GM12878 (cell line): Measurements from ENCODE around the gene PLCB2. TPM values are rescaled to one million over a fixed set of nuclear protein-coding genes. Genes with fewer than 3 reads are reported as not detected.

Experiments used
- ATAC-seq: fragments of 200-7000 bp; cut with Tn5 transposase; 3 replicates; pipeline ENCODE4 v1.9.1; 2020; ENCODE audit warnings: mild to moderate bottlenecking, moderate library complexity
- BruUV-seq: library from RNA; stranded (reverse); fragments of 400-500 nt; replicated peaks from 2 replicates; lab custom pipeline; 2021; lab: Mats Ljungman, UMichigan
- CTCF ChIA-PET: fragments of 300-600 bp; sonication (Branson Sonifier 250); formaldehyde crosslinking; extraction: SDS; loops from one replicate; lab custom pipeline; 2021; ENCODE audit warnings: inconsistent platforms; lab: Yijun Ruan, JAX
- POLR2A ChIA-PET: fragments of 350-600 bp; formaldehyde crosslinking; extraction: SDS; loops from one replicate; lab custom pipeline; 2021; ENCODE audit warnings: inconsistent platforms; lab: Charles Lee
- RAD21 ChIA-PET: fragments of 300-600 bp; sonication (Branson Sonifier 250); formaldehyde crosslinking; loops from one replicate; lab custom pipeline; 2023; ENCODE audit warnings: antibody characterized with exemption; ENCODE audit not compliant: unreplicated experiment; lab: Charles Lee
- SMC1A ChIA-PET: fragments of 300-600 bp; sonication (Branson Sonifier 250); formaldehyde crosslinking; loops from one replicate; lab custom pipeline; 2023; ENCODE audit not compliant: unreplicated experiment, uncharacterized antibody; lab: Charles Lee
- DNase-seq: peaks from one replicate; pipeline ENCODE4 v3.0.0-alpha.2; 2011; ENCODE audit warnings: low read depth, low spot score
- FAIRE-seq: peaks from 3 replicates; lab custom pipeline; 2011; peaks lifted over from hg19 to GRCh38; lab: Jason Lieb, UNC
- H2AFZ ChIP-seq: 2 replicates; pipeline ENCODE4 v1.6.0; 2011; ENCODE audit warnings: low read depth, low read length, control low read depth; ENCODE audit not compliant: control insufficient read depth
- H3K27ac ChIP-seq: 2 replicates; pipeline ENCODE4 v1.5.1; 2011; ENCODE audit warnings: control low read depth; ENCODE audit not compliant: control insufficient read depth, insufficient read depth
- H3K27me3 ChIP-seq, 2 experiments: replicated peaks in 1 of 2; 2 replicates each; pipeline versions ENCODE4 v1.6.0 to v1.6.1; 2011; ENCODE audit warnings: low read length in 1 of 2; ENCODE audit not compliant: control insufficient read depth in 2 of 2, insufficient read depth in 2 of 2
- H3K36me3 ChIP-seq, 2 experiments: 2 replicates each; pipeline ENCODE4 v1.5.1; 2011; ENCODE audit warnings: low read length in 1 of 2; ENCODE audit not compliant: control insufficient read depth in 2 of 2, insufficient read depth in 2 of 2
- H3K4me1 ChIP-seq: 2 replicates; pipeline ENCODE4 v1.6.1; 2011; ENCODE audit warnings: mild to moderate bottlenecking, low read length, moderate library complexity, mixed read lengths; ENCODE audit not compliant: control insufficient read depth, insufficient read depth
- H3K4me2 ChIP-seq: 2 replicates; pipeline ENCODE4 v1.6.0; 2011; ENCODE audit warnings: control low read depth; ENCODE audit not compliant: control insufficient read depth, insufficient read depth
- H3K4me3 ChIP-seq: fragments of 200-600 bp; sonication (generic); 2 replicates; pipeline ENCODE4 v1.5.1; 2016
- H3K79me2 ChIP-seq: 2 replicates; pipeline ENCODE4 v1.6.0; 2011; ENCODE audit warnings: low read length; ENCODE audit not compliant: control insufficient read depth, insufficient read depth
- H3K9ac ChIP-seq: 2 replicates; pipeline ENCODE4 v1.8.0; 2011; ENCODE audit warnings: low read length, control low read depth, mixed read lengths; ENCODE audit not compliant: control insufficient read depth, insufficient read depth
- H3K9me3 ChIP-seq: replicated peaks from 3 replicates; pipeline ENCODE4 v1.5.1; 2011; ENCODE audit warnings: mild to moderate bottlenecking, low read length; ENCODE audit not compliant: control insufficient read depth, insufficient read depth
- H4K20me1 ChIP-seq: 2 replicates; pipeline ENCODE4 v1.6.0; 2011; ENCODE audit not compliant: control insufficient read depth, insufficient read depth
- ATF7 ChIP-seq: fragments of 450-650 bp; IDR thresholded peaks from 2 replicates; pipeline ENCODE4 v1.6.1; 2016; ENCODE audit warnings: low read depth, mild to moderate bottlenecking
- CEBPB ChIP-seq, 2 experiments: fragments of 150-350 bp in 1 of 2; IDR thresholded peaks; 2 replicates each; pipeline ENCODE4 v1.6.1; 2012 to 2014; ENCODE audit warnings: low read depth in 2 of 2, low read length in 2 of 2, borderline replicate concordance in 1 of 2, inconsistent platforms in 1 of 2
- CREB1 ChIP-seq: IDR thresholded peaks from 2 replicates; pipeline ENCODE4 v1.6.1; 2012; ENCODE audit warnings: low read depth, mild to moderate bottlenecking, inconsistent platforms
- EED ChIP-seq: sonication (generic); IDR thresholded peaks from 2 replicates; pipeline ENCODE4 v1.6.1; 2016; ENCODE audit warnings: antibody characterized with exemption, low read depth
- HDGF ChIP-seq: fragments of 450-650 bp; IDR thresholded peaks from 2 replicates; pipeline ENCODE4 v1.6.1; 2016; ENCODE audit warnings: antibody characterized with exemption
- IKZF1 ChIP-seq: fragments of 450-650 bp; conservative IDR thresholded peaks from 2 replicates; pipeline ENCODE4 v1.6.1; 2017; ENCODE audit warnings: antibody characterized with exemption, mild to moderate bottlenecking
- IKZF2 ChIP-seq, 2 experiments: fragments of 450-650 bp; IDR thresholded peaks; 2 replicates each; pipeline ENCODE4 v1.6.1; 2017; ENCODE audit warnings: mild to moderate bottlenecking in 2 of 2, moderate library complexity in 2 of 2
- IRF4 ChIP-seq: IDR thresholded peaks from 2 replicates; pipeline ENCODE4 v1.6.1; 2011; ENCODE audit warnings: low read depth, low read length
- MTA2 ChIP-seq: fragments of 450-650 bp; IDR thresholded peaks from 2 replicates; pipeline ENCODE4 v1.6.1; 2016; ENCODE audit warnings: low read depth, mild to moderate bottlenecking, moderate library complexity
- NR2C2 ChIP-seq: IDR thresholded peaks from 2 replicates; pipeline ENCODE4 v1.6.1; 2011; ENCODE audit warnings: borderline replicate concordance, low read depth; ENCODE audit not compliant: control insufficient read depth, insufficient read length
- RAD21 ChIP-seq: IDR thresholded peaks from 2 replicates; pipeline ENCODE4 v1.6.1; 2011; ENCODE audit warnings: mild to moderate bottlenecking, low read depth, low read length, moderate library complexity; ENCODE audit not compliant: insufficient read depth
- RAD51 ChIP-seq: fragments of 450-650 bp; IDR thresholded peaks from 2 replicates; pipeline ENCODE4 v1.6.1; 2016; ENCODE audit warnings: moderate library complexity, mild to moderate bottlenecking, inconsistent platforms
- RFX5 ChIP-seq: IDR thresholded peaks from 2 replicates; pipeline ENCODE4 v1.6.1; 2011; ENCODE audit warnings: low read depth, low read length, improper control_type of control experiment
- SMAD1 ChIP-seq: fragments of 450-650 bp; IDR thresholded peaks from 2 replicates; pipeline ENCODE4 v1.6.1; 2018; ENCODE audit warnings: mild to moderate bottlenecking, low read depth; ENCODE audit not compliant: partially characterized antibody
- SPI1 ChIP-seq: IDR thresholded peaks from 2 replicates; pipeline ENCODE4 v1.6.1; 2011; ENCODE audit warnings: low read depth, mild to moderate bottlenecking, low read length, moderate library complexity, borderline replicate concordance; ENCODE audit not compliant: insufficient read depth
- SREBF2 ChIP-seq: IDR thresholded peaks from 2 replicates; pipeline ENCODE4 v1.6.1; 2012; ENCODE audit warnings: mild to moderate bottlenecking, low read length
- WGBS: methylation state at CpG from one replicate; pipeline ENCODE4 v1.1.6; 2016; ENCODE audit warnings: low lambda C conversion rate; ENCODE audit not compliant: insufficient replicate concordance, insufficient coverage; ENCODE audit errors: missing lambda C conversion rate; 5-methylcytosine and 5-hydroxymethylcytosine counted together
- in situ Hi-C: fragments of 300-500 bp; cut with MboI; formaldehyde crosslinking; loops from 9 replicates; pipeline ENCODE4 v1.14.3; 2018; ENCODE audit warnings: mixed read lengths
- intact Hi-C: fragments of 100-400 bp; cut with micrococcal nuclease; formaldehyde crosslinking; loops from one replicate; pipeline ENCODE4 v1.14.2; 2022; ENCODE audit not compliant: unreplicated experiment
- polyA plus RNA-seq, 11 experiments: library from polyadenylated mRNA; depleted of rRNA in 4 of 11; unstranded in 6 of 11; stranded (reverse) in 5 of 11; fragments of >200 nt; fragmentation: Nextera tagmentation in 4 of 11; fragmentation: Illumina TruSeq in 1 of 11; extraction: Ambion mirVana in 4 of 11; extraction: Trizol in 1 of 11; gene quantifications; 1 replicate in 1 of 11; 2 replicates in 10 of 11; pipeline versions ENCODE4 v1.2.1 to v1.2.3, GENCODE V29; 2011 to 2016; ENCODE audit warnings: inconsistent platforms in 2 of 11, missing spikeins in 2 of 11, low read depth in 1 of 11
- total RNA-seq, 4 experiments: library from RNA; depleted of rRNA in 3 of 4; stranded (reverse); fragments of >200 nt in 3 of 4; fragmentation: Illumina TruSeq in 1 of 4; extraction: Trizol in 1 of 4; gene quantifications; 2 replicates each; pipeline versions ENCODE4 v1.2.1 to v1.2.3, GENCODE V29; 2013 to 2021
- TF ChIP-seq, protein P1 (sequence below), 3 experiments: IDR thresholded peaks in 2 of 3; conservative IDR thresholded peaks in 1 of 3; 2 replicates each; pipeline ENCODE4 v1.5.1; 2011; ENCODE audit warnings: low read depth in 3 of 3, low read length in 3 of 3, mild to moderate bottlenecking in 3 of 3, control low read depth in 2 of 3, moderate library complexity in 2 of 3, inconsistent platforms in 1 of 3, mixed read lengths in 1 of 3; ENCODE audit not compliant: control insufficient read depth in 2 of 3, insufficient read depth in 1 of 3; ENCODE audit errors: extremely low read depth in 1 of 3

The PLCB2 gene
- total and polyA plus RNA-seq, 10 of the 15 experiments (the other 5 are each of a cell fraction or from before 2014, with no cell fraction given): 1.2 to 39.4 (median 10.7) TPM

- no peak for TF ChIP-seq RAD51
- no peak for TF ChIP-seq NR2C2
- no peak for TF ChIP-seq IRF4
- TF ChIP-seq SPI1: no peak
- TF ChIP-seq EED: no peak
- no peak for TF ChIP-seq IKZF2 (IDR thresholded peaks at IDR 0.05)
- no peak for TF ChIP-seq IKZF1
These were observed 34.3 kb downstream of the PLCB2 start (continued) for GRCh38 chr15:40273428-40273827.

DNA sequence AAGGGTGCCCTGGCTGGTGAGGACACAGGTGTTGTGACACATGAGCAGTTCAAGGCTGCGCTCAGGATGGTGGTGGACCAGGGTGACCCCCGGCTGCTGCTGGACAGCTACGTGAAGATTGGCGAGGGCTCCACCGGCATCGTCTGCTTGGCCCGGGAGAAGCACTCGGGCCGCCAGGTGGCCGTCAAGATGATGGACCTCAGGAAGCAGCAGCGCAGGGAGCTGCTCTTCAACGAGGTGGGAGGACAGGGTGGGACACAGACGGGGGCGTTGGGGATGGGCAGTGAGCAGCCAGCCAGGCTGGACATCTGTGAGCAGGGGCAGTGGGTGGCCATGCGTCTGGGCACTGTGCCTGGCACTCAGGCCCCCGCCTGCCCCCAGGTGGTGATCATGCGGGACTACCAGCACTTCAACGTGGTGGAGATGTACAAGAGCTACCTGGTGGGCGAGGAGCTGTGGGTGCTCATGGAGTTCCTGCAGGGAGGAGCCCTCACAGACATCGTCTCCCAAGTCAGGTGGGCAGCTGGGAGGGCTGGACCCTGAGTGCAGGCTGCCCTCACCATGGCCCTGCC is 35.2 kb downstream of the PLCB2 start:
- Histone ChIP-seq H3K27me3 (no peaks in the 10 kb centered on the region), H3K9me3 (no peaks in the 10 kb centered on the region), H3K9ac (no peak overlapping the region), H4K20me1 (no peaks in the 10 kb centered on the region), H3K79me2 (no peaks in the 10 kb centered on the region), H3K4me3 (no peak overlapping the region), H2AFZ (no peak overlapping the region), H3K4me1 (peaks cover 3% of the 10 kb centered on the region), H3K36me3 (no peaks in the 10 kb centered on the region), H3K27ac (no peak overlapping the region), H3K4me2 (no peak overlapping the region)
- SMC1A ChIA-PET: interaction anchor here (0.8 to 6.4 kb wide), 8 partner anchors 15 to 385 kb away, joined by 3 to 98 read pairs (median 7); partner anchors contain the start of gene SRP14
- intact Hi-C loops (loop anchor here (10.0 kb wide), 2 partner anchors 168 to 388 kb away; partner anchors contain the start of gene BMF), in situ Hi-C loops (loop anchor here (5.0 to 10.0 kb wide), 4 partner anchors 55 to 488 kb away; partner anchors contain the start of gene FSIP1)
- ATAC-seq (peak; percentile 48), DNase-seq (no peak), FAIRE-seq (no peak)
- CTCF ChIA-PET: interaction anchor here (0.6 to 11.7 kb wide), 18 partner anchors 14 to 485 kb away, joined by 3 to 296 read pairs (median 8); partner anchors contain the start of genes BUB1B, CCDC9B, PAK6 and SRP14
- 51% methylated on average over 19 of the region's 20 CpGs for WGBS
- no TSS peak for BruUV-seq
- RAD21 ChIA-PET: interaction anchor here (1.2 to 4.5 kb wide), 6 partner anchors 55 to 240 kb away, joined by 3 to 79 read pairs (median 14); no protein-coding TSS in a partner anchor
- POLR2A ChIA-PET: interaction anchor here (1.0 to 1.5 kb wide), 2 partner anchors 89 to 227 kb away, joined by 3 read pairs; no protein-coding TSS in a partner anchor
- TF ChIP-seq HDGF: no peak
- no peak for TF ChIP-seq ATF7
- TF ChIP-seq SREBF2: no peak
- TF ChIP-seq, protein P1, sequence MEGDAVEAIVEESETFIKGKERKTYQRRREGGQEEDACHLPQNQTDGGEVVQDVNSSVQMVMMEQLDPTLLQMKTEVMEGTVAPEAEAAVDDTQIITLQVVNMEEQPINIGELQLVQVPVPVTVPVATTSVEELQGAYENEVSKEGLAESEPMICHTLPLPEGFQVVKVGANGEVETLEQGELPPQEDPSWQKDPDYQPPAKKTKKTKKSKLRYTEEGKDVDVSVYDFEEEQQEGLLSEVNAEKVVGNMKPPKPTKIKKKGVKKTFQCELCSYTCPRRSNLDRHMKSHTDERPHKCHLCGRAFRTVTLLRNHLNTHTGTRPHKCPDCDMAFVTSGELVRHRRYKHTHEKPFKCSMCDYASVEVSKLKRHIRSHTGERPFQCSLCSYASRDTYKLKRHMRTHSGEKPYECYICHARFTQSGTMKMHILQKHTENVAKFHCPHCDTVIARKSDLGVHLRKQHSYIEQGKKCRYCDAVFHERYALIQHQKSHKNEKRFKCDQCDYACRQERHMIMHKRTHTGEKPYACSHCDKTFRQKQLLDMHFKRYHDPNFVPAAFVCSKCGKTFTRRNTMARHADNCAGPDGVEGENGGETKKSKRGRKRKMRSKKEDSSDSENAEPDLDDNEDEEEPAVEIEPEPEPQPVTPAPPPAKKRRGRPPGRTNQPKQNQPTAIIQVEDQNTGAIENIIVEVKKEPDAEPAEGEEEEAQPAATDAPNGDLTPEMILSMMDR (IDR thresholded peaks at IDR 0.05 in 2 of 3, conservative IDR thresholded peaks at IDR 0.05 in 1 of 3; ENCODE audit: control insufficient read depth in 2 of 3, extremely low read depth in 1 of 3, insufficient read depth in 1 of 3, low read depth in 3 of 3, low read length in 3 of 3): 0 out of 6 replicates have a peak, but pooled peaks of 1 of the 3 experiments have one; percentile 13
- no peak for TF ChIP-seq CREB1
- TF ChIP-seq RAD21: 0 out of 2 replicates have a peak, but pooled peaks have one; percentile 1
- no peak for TF ChIP-seq SMAD1
- no peak for TF ChIP-seq RFX5
- TF ChIP-seq MTA2: no peak
- TF ChIP-seq CEBPB (IDR thresholded peaks at IDR 0.05; ENCODE audit: borderline replicate concordance in 1 of 2, low read depth in 2 of 2, low read length in 2 of 2): no peak
